Nephron (organoid): ENCODE measurements around the gene DPP10.

ENCODE experiments used
- H3K27ac Mint-ChIP-seq, 3 experiments: 2 replicates each; pipeline ENCODE4 v1.8.0; 2020; ENCODE audit warnings: mixed read lengths in 3 of 3, mild to moderate bottlenecking in 2 of 3, moderate library complexity in 1 of 3
- H3K27me3 Mint-ChIP-seq: 2 replicates; pipeline ENCODE4 v1.8.0; 2021; ENCODE audit warnings: low read depth, mild to moderate bottlenecking, moderate library complexity, mixed read lengths
- H3K36me3 Mint-ChIP-seq: 2 replicates; pipeline ENCODE4 v1.8.0; 2020; ENCODE audit warnings: low read depth, mixed read lengths
- H3K4me1 Mint-ChIP-seq: 2 replicates; pipeline ENCODE4 v1.8.0; 2020; ENCODE audit warnings: mixed read lengths
- H3K4me3 Mint-ChIP-seq, 3 experiments: 2 replicates each; pipeline ENCODE4 v1.8.0; 2020; ENCODE audit warnings: mild to moderate bottlenecking in 3 of 3, mixed read lengths in 3 of 3, moderate library complexity in 2 of 3
- H3K9me3 Mint-ChIP-seq: 2 replicates; pipeline ENCODE4 v1.8.0; 2020; ENCODE audit warnings: mixed read lengths
- TF ChIP-seq, protein P1 (sequence below), 3 experiments: fragments of 200-600 bp; sonication (generic); IDR thresholded peaks; one replicate each; pipeline ENCODE4 v1.5.0; 2021; ENCODE audit warnings: antibody characterized with exemption in 3 of 3; ENCODE audit not compliant: unreplicated experiment in 3 of 3

The DPP10 gene

DNA sequence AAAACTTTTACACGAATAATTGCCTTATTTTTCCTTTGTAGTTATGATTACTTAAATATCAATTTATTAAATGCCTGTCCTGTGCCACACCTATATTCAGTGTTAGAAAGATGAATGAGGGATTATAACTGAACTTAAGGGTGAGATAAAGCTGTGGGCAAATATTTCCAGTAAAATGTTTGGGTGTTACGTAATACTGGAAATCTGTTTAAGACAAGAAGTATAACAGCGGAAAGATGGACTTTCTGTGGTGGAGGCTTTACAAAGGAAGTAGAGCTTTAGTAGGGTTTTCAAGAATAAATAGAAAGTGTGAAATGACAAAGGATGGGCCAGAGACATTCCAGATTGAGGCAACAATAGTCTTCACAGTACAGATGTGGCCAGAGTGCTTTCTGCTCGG lies 927.0 kb downstream of the DPP10 start:
- Mint-ChIP-seq H3K4me3 (no peak overlapping the region), H3K36me3 (peaks cover 7% of the 10 kb centered on the region), H3K27me3 (no peaks in the 10 kb centered on the region), H3K9me3 (peaks cover 18% of the 10 kb centered on the region), H3K4me1 (no peaks in the 10 kb centered on the region), H3K27ac (no peak overlapping the region)
- TF ChIP-seq, protein P1, sequence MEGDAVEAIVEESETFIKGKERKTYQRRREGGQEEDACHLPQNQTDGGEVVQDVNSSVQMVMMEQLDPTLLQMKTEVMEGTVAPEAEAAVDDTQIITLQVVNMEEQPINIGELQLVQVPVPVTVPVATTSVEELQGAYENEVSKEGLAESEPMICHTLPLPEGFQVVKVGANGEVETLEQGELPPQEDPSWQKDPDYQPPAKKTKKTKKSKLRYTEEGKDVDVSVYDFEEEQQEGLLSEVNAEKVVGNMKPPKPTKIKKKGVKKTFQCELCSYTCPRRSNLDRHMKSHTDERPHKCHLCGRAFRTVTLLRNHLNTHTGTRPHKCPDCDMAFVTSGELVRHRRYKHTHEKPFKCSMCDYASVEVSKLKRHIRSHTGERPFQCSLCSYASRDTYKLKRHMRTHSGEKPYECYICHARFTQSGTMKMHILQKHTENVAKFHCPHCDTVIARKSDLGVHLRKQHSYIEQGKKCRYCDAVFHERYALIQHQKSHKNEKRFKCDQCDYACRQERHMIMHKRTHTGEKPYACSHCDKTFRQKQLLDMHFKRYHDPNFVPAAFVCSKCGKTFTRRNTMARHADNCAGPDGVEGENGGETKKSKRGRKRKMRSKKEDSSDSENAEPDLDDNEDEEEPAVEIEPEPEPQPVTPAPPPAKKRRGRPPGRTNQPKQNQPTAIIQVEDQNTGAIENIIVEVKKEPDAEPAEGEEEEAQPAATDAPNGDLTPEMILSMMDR (IDR thresholded peaks at IDR 0.05; ENCODE audit: unreplicated experiment in 3 of 3): no peak

DNA sequence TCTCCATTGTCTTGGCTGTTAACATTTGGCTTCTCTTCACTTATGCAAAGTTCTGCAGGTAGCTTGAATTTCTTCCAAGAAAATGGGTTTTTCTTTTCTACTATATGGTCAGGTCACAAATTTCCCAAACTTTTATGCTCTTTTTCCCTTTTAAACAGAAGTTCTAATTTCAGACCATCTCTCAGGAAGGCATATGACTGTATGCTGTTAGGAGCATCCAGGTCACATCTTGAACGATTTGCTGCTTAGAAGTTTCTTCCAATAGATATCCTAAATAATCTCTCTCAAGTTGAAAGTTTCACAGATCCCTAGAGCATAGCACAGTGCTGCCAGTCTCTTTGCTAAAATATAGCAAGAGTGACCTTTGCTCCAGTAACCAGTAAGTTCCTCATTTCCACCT lies 932.5 kb downstream of the DPP10 start:
- TF ChIP-seq, protein P1 (IDR thresholded peaks at IDR 0.05; ENCODE audit: unreplicated experiment in 3 of 3): no peak
- no peaks in the 10 kb centered on the region for H3K27me3 Mint-ChIP-seq
- H3K9me3 Mint-ChIP-seq: peaks cover 38% of the 10 kb centered on the region
- no peak overlapping the region for H3K4me3 Mint-ChIP-seq
- no peaks in the 10 kb centered on the region for H3K4me1 Mint-ChIP-seq
- no peak overlapping the region for H3K27ac Mint-ChIP-seq
- peaks cover 15% of the 10 kb centered on the region for H3K36me3 Mint-ChIP-seq

DNA sequence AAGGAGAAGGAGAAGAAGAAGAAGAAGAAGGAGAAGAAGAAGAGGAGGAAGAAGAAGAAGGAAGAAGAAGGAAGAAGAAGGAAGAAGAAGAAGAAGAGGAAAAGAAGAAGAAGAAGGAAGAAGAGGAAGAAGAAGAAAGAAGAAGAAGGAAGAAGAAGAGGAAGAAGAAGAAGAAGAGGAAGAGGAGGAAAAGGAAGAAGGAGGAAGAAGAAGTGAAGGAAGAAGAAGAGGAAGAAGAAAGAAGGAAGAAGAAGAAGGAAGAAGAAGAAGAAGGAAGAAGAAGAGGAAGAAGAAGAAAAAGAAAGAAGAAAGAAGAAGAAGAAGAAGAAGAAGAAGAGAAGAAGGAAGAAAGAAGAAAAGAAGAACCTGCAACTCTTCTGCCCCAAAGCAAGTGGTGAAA lies 942.0 kb downstream of the DPP10 start:
- peaks cover 39% of the 10 kb centered on the region for H3K9me3 Mint-ChIP-seq

DNA sequence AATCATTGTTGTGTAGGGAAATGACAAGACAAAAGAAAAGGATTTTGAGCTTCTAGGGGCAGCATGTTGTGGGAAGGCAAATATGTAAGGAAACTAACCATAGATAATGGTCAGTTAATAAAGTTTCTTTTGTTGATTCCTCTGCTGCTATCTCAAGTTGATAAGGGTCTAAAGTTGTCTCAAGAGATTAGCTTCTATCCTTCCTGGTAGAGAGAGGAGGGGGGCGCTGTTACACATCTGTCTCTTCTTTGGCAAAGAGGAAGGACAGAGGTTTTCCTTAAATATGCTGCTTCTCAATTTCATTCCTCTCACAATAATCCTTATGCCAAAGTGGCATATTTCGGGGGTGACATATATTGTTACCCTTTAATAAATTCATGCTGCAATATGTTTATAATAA lies 944.0 kb downstream of the DPP10 start:
- H3K4me3 Mint-ChIP-seq: no peak overlapping the region
- peaks cover 20% of the 10 kb centered on the region for H3K9me3 Mint-ChIP-seq
- H3K27me3 Mint-ChIP-seq: no peaks in the 10 kb centered on the region
- TF ChIP-seq, protein P1 (IDR thresholded peaks at IDR 0.05; ENCODE audit: unreplicated experiment in 3 of 3): no peak
- H3K36me3 Mint-ChIP-seq: no peaks in the 10 kb centered on the region
- no peaks in the 10 kb centered on the region for H3K4me1 Mint-ChIP-seq
- H3K27ac Mint-ChIP-seq: no peak overlapping the region

More for the DNA sequence above, 942.0 kb downstream of the DPP10 start:
- Mint-ChIP-seq H3K36me3 (no peaks in the 10 kb centered on the region), H3K4me3 (no peak overlapping the region), H3K27ac (no peak overlapping the region), H3K4me1 (no peaks in the 10 kb centered on the region), H3K27me3 (no peaks in the 10 kb centered on the region)
- TF ChIP-seq, protein P1 (IDR thresholded peaks at IDR 0.05; ENCODE audit: unreplicated experiment in 3 of 3): no peak

DNA sequence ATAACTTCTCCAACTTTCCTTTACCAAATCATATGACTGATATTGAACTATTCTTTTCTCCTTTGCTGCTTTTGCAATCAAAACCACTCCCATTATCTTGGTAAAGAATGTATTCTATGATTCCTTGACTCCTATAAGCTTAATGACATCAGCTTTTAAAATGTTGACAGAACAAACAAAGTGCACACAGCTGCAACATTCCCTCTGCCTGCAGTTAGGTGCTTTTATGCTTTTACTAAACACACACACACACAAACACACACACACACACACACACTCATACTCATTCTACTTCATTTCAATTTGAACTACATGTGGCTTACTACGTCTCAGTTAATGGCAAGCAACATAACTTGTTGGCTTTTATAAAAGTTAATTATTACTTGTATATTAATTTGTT lies 946.6 kb downstream of the DPP10 start:
- TF ChIP-seq, protein P1 (IDR thresholded peaks at IDR 0.05; ENCODE audit: unreplicated experiment in 3 of 3): no peak
- no peaks in the 10 kb centered on the region for H3K36me3 Mint-ChIP-seq
- no peaks in the 10 kb centered on the region for H3K27me3 Mint-ChIP-seq
- peaks cover 10% of the 10 kb centered on the region for H3K9me3 Mint-ChIP-seq
- H3K27ac Mint-ChIP-seq: no peak overlapping the region
- H3K4me1 Mint-ChIP-seq: no peaks in the 10 kb centered on the region
- no peak overlapping the region for H3K4me3 Mint-ChIP-seq

DNA sequence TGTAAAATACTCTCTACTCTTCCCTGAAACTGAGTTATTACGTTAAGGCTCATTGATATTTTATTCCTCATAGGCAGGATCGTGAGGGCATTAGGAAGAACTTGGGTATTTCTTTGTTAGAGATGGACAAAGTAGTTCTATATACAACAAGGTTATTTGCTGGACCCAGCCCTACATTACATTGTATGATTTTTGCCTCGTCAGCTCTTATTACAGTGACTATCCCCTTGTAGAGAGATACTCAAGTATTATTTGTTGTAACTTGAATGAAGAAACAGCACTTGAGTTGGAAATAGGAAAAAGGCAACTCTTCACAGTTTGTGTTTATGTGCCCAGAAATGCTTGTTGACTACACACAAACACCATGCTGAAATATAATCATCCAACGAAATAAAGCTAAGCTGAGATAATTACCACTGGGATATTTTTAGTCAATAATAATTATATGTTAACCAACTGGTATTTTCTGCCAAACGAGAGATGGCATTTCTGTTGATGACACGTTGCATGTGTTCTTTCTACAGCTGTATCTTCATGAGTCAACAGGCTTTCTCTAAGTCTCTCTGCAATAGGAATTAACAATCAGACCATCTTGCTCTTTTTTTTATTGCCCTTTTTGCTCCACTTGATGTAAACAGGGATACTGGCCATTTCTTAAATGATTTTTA lies 947.6 kb downstream of the DPP10 start:
- Mint-ChIP-seq H3K27ac (no peak overlapping the region), H3K4me3 (no peak overlapping the region), H3K27me3 (no peaks in the 10 kb centered on the region), H3K4me1 (no peaks in the 10 kb centered on the region), H3K36me3 (no peaks in the 10 kb centered on the region), H3K9me3 (peaks cover 4% of the 10 kb centered on the region)
- TF ChIP-seq, protein P1 (IDR thresholded peaks at IDR 0.05; ENCODE audit: unreplicated experiment in 3 of 3): no peak
